Lower leg skin (tissue), 3 donors: ENCODE results near the gene HNRNPL.

Experiments used
- CTCF ChIP-seq, 3 donors: fragments of 450-650 bp; IDR thresholded peaks; one replicate each; pipeline ENCODE4 v1.5.1; 2016; ENCODE audit warnings: antibody characterized with exemption in 3 of 3, mild to moderate bottlenecking in 3 of 3, moderate library complexity in 2 of 3
- POLR2A ChIP-seq, 2 donors: fragments of 450-650 bp; IDR thresholded peaks; one replicate each; pipeline ENCODE4 v1.6.1; 2016 to 2017; ENCODE audit warnings: antibody characterized with exemption in 2 of 2, mild to moderate bottlenecking in 1 of 2, moderate library complexity in 1 of 2

GRCh38 chr19:38831142-38831605 lies 18.6 kb downstream of the HNRNPL start:
- TF ChIP-seq CTCF (IDR thresholded peaks at IDR 0.05) (no peak), POLR2A (IDR thresholded peaks at IDR 0.05) (no peak)
